Vagina (tissue), 2 donors: Measurements from ENCODE around the gene CHRNA4.

ENCODE experiments used
- POLR2A ChIP-seq, 2 donors: fragments of 450-650 bp; IDR thresholded peaks; one replicate each; pipeline ENCODE4 v1.6.1; 2017; ENCODE audit warnings: antibody characterized with exemption in 2 of 2, mild to moderate bottlenecking in 2 of 2, moderate library complexity in 2 of 2
- TF ChIP-seq, protein P1 (sequence below), 3 experiments: fragments of 450-650 bp in 2 of 3; fragments of 200-600 bp in 1 of 3; sonication (generic) in 1 of 3; IDR thresholded peaks; one replicate each; pipeline ENCODE4 v1.5.1; 2017 to 2019; ENCODE audit warnings: antibody characterized with exemption in 3 of 3, mild to moderate bottlenecking in 2 of 3, moderate library complexity in 2 of 3

DNA sequence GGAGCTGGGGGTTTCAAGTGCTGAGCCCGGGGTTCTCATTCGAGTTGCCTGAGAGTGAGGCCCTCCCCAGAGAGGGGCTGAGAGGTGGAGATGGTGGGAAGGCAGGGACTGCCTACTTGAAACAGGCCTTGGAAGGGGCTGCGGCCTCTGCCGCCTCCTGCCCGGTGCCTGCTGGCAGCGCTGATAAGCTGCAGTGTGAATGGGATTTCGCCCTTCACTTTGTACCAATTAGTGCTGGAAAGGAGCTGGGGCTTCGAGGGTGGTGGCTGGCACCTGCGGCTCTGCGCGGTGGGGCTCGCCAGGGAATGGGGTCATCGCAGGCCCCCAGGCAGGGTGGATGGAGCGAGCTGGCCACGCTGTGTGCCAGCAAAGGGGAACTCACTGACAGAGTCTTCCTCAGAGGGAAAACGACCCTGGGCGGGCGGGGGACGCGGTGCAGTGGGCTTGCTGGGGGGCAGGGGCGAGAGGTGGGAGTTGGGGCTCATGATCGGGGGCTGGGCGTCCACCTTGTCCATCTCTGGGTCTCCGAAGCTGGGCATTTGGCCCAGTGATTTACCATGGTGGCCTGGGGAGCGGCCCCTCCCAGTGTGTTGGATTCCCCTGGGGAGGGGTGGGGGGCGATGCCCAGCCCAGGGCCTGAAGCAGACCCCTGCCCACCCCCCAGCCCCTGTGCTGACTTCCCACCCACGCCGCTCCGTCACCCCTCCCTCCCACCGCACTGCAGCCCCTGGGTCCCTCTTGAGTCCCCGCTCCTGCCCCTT lies 45.2 kb downstream of the CHRNA4 start:
- TF ChIP-seq, protein P1, sequence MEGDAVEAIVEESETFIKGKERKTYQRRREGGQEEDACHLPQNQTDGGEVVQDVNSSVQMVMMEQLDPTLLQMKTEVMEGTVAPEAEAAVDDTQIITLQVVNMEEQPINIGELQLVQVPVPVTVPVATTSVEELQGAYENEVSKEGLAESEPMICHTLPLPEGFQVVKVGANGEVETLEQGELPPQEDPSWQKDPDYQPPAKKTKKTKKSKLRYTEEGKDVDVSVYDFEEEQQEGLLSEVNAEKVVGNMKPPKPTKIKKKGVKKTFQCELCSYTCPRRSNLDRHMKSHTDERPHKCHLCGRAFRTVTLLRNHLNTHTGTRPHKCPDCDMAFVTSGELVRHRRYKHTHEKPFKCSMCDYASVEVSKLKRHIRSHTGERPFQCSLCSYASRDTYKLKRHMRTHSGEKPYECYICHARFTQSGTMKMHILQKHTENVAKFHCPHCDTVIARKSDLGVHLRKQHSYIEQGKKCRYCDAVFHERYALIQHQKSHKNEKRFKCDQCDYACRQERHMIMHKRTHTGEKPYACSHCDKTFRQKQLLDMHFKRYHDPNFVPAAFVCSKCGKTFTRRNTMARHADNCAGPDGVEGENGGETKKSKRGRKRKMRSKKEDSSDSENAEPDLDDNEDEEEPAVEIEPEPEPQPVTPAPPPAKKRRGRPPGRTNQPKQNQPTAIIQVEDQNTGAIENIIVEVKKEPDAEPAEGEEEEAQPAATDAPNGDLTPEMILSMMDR (IDR thresholded peaks at IDR 0.05) = no peak
- no peak for TF ChIP-seq POLR2A (IDR thresholded peaks at IDR 0.05)
